NCI-H774 (cell line): Measurements from ENCODE around the gene ATP7B.
"Not testable (repeated sequence)": the region's sequence is repeated elsewhere in the genome, so short reads cannot be mapped to it uniquely, and the experiment has no call there.

Experiments used
- DNase-seq: peaks from one replicate; lab custom pipeline; 2025; lab: John Stamatoyannopoulos, UW

Gene ATP7B

GRCh38 chr13:52010890-52011631 is at the start of gene ATP7B:
ATP7B (minus strand) TSS chr13:52011450; CDS start chr13:52011337, 113 bp downstream.
- no peak for DNase-seq

GRCh38 chr13:52053460-52053859 is 42.2 kb upstream of the ATP7B start:
- no peak for DNase-seq

GRCh38 chr13:52051400-52051799 is 40.1 kb upstream of the ATP7B start:
- DNase-seq: no peak

GRCh38 chr13:52048516-52048915 is 37.3 kb upstream of the ATP7B start:
- no peak for DNase-seq

- DNase-seq: no peak
Observed at GRCh38 chr13:52047463-52047862, 36.2 kb upstream of the ATP7B start.

GRCh38 chr13:52043675-52044074 is 32.4 kb upstream of the ATP7B start:
- DNase-seq: no peak

- DNase-seq: no peak
Observed at GRCh38 chr13:52036037-52036436, 24.8 kb upstream of the ATP7B start.

- peak; percentile 22 for DNase-seq
Observed at GRCh38 chr13:52034616-52035226, 23.5 kb upstream of the ATP7B start.

GRCh38 chr13:52033039-52033438 is 21.8 kb upstream of the ATP7B start:
- no peak for DNase-seq

GRCh38 chr13:52030401-52030800 is 19.2 kb upstream of the ATP7B start:
- DNase-seq: not testable (repeated sequence)

- DNase-seq: no peak
Observed at GRCh38 chr13:52029569-52029968, 18.3 kb upstream of the ATP7B start.

- no peak for DNase-seq
Observed at GRCh38 chr13:52027832-52028231, 16.6 kb upstream of the ATP7B start.

GRCh38 chr13:52026246-52026626 is 15.0 kb upstream of the ATP7B start:
- no peak for DNase-seq

GRCh38 chr13:52025475-52026245 is 14.4 kb upstream of the ATP7B start:
- DNase-seq: no peak

- DNase-seq: no peak
Observed at GRCh38 chr13:52024481-52024880, 13.2 kb upstream of the ATP7B start, which contains the start of gene UTP14C. UTP14C (plus strand) TSS chr13:52024691; CDS start chr13:52028805, 4,114 bp downstream.

- no peak for DNase-seq
Observed at GRCh38 chr13:52022356-52022755, 11.1 kb upstream of the ATP7B start.

GRCh38 chr13:52020191-52020590 is 8.9 kb upstream of the ATP7B start:
- DNase-seq: no peak

- DNase-seq: no peak
Observed at GRCh38 chr13:52016296-52016695, 5.0 kb upstream of the ATP7B start.

- no peak for DNase-seq
Observed at GRCh38 chr13:52012512-52012836, 1.2 kb upstream of the ATP7B start.

- DNase-seq: peak; percentile 89
Observed at GRCh38 chr13:52011632-52012511, 622 bp upstream of the ATP7B start, which contains the start of gene ALG11. ALG11 (plus strand) TSS chr13:52012398; CDS start chr13:52012419, 21 bp downstream.

- no peak for DNase-seq
Observed at GRCh38 chr13:52009946-52010345, 1.3 kb downstream of the ATP7B start.
